Dermis blood vessel endothelial cell (primary cell): ENCODE measurements around the gene SOX11. TPM values are rescaled to one million over a fixed set of nuclear protein-coding genes. Genes with fewer than 3 reads are reported as not detected.

Experiments used
- DNase-seq: peaks from one replicate; pipeline ENCODE4 v3.0.0; 2010
- total RNA-seq: library from RNA; depleted of rRNA; stranded (reverse); fragments of >200 nt; gene quantifications from 2 replicates; pipeline ENCODE4 v1.2.3, GENCODE V29; 2014

Gene SOX11
- total RNA-seq, 1 donor from 2014 or later = not detected

DNA sequence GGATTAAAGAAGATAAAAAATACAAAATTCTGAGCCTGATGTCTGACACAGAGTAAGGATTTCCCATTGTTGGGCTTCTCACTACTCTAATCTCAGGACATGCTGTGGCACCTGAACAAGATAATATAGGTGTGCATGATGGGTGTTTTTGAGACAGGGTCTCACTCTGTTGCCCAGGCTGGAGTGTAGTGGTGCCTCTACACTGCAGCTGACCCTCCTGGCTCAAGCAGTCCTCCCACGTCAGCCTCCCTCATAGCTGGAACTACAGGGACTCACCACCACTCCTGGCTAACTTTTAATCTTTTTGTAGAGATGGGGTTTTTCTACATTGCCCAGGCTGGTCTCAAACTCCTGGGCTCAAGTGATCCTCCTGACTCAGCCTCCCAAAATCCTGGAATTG, 32.9 kb downstream of the SOX11 start:
- DNase-seq = no peak

DNA sequence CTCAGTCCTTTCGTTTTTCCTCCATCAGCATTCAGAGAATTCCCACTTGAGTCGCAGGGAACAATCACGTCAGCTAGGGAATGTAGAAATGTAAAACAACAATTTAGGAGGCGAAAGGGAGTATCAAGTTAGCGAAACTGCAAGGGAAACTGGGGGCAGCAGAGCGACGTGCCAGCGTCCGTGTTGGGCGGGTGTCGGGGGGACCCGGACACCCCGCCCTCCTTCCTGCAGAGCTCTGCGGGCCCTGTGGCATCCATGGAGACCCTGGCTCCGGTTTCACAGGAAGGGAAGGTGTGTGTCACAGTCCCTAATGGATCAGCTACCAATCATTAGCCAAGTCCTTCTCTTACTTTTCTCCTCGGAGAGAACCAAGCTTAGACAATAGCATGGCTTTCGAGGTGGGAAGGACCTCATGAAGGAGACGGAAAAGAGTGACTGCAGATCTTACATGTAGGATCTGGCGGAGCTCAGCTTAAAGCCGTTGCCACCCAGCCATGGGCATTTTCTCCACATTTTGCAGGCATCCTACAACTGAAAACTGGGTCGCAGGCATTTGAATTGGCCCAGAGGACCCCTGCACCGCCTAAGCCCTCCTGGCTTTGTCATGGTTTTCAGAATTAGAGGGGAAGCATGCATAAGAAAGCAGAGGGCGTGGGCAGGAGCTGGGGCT, 33.7 kb downstream of the SOX11 start:
- DNase-seq = no peak

DNA sequence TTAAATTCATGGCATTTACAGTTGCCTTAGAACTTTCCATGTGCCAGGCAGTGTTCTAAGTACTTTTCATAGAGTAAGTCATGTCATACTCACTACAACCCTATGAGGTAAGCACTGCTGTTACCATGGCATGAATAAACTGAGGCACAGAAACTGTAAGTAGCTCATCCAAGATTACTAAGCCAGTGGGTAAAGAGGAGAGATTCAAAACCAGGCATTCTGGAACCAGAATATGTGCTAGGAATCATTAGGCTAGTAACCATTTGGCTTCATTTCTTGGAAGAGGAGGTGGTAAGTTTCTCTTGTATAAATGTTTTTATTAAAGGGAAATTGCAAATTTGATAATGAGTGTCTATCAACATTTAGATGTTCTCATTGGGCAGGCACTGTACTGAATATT, 35.1 kb downstream of the SOX11 start:
- DNase-seq = no peak

GRCh38 chr2:5729416-5729815, 37.2 kb downstream of the SOX11 start:
- no peak for DNase-seq

- DNase-seq = no peak
Observed at GRCh38 chr2:5730386-5730785, 38.2 kb downstream of the SOX11 start.

DNA sequence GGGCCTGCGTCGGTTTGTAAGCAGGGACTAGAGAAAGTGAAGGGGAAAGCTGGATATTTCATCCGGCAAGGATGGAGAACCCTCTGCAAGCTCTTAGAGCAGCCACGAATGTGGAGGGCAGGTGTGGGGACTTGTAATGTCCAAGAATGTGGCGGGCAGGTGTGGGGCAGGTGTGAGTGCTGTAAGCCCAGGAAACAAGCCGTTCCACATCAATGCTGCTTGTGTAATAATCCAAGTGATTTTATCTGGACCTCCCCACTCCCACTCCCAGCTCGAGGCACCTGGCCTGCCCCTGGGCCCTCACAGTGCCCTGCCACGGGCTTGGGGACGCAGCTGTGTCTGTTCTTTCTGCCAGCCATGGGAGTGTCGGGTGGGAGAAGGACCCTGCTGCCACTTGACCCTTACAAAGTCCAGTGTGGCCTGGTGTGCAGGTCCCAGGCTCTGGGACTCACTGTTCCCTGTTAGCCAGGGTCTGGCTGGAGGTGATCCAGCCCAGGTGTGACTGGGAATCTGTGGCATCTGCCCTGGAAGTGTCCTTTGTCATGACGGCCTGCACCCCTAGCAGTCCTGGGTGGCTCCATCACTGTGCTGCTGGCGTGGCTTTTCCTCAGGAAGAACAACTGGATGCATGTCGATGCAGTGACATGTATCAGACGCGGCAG, 42.8 kb downstream of the SOX11 start:
- no peak for DNase-seq

DNA sequence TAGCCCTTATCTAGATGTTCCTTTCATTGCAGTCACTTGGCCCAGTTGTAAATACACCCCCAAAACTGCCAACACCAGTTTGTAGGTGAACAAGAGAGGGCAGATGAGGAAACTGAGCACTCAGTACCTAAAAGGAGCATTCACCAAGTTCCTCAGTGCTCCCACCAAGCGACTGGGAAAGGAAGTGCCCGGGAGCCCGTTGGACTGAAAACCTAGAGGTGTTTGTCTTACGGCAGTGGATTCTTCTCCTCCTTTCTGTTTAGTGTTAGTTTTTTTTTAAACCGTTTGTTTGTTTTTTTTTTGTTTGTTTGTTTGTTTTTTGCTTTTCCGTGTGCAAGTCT, 43.3 kb downstream of the SOX11 start:
- DNase-seq = no peak

- no peak for DNase-seq
Observed at GRCh38 chr2:5736050-5736449, 43.9 kb downstream of the SOX11 start.

DNA sequence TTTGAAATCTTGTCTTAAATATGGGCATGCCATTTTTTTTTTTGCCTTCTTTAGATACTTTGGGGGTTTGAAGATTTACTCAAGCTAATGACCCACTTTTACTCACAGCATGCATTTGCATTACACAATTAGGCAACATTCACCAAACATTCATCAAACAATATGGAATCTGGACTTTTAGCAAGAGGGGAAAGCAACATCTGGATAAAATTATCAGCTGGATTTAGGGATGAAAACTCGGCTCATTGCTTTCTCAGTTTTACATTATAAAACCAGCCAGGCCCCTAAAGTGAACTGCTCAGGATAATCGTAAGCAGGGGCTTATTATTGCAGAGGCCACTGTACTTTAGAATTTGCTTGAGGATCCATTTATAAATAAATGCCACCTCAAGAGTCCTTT, 44.7 kb downstream of the SOX11 start:
- DNase-seq = no peak

GRCh38 chr2:5740053-5740452, 47.9 kb downstream of the SOX11 start:
- DNase-seq = no peak

GRCh38 chr2:5740817-5741216, 48.6 kb downstream of the SOX11 start:
- no peak for DNase-seq

GRCh38 chr2:5741242-5741641, 49.1 kb downstream of the SOX11 start:
- DNase-seq = no peak

- DNase-seq = no peak
Observed at GRCh38 chr2:5742126-5742525, 49.9 kb downstream of the SOX11 start.

- DNase-seq = no peak
Observed at GRCh38 chr2:5748391-5748790, 56.2 kb downstream of the SOX11 start.

- DNase-seq = no peak
Observed at GRCh38 chr2:5748946-5749345, 56.8 kb downstream of the SOX11 start.

- no peak for DNase-seq
Observed at GRCh38 chr2:5749347-5749746, 57.2 kb downstream of the SOX11 start.
